ENCODE results near the gene PEX14.

Gene PEX14

DNA sequence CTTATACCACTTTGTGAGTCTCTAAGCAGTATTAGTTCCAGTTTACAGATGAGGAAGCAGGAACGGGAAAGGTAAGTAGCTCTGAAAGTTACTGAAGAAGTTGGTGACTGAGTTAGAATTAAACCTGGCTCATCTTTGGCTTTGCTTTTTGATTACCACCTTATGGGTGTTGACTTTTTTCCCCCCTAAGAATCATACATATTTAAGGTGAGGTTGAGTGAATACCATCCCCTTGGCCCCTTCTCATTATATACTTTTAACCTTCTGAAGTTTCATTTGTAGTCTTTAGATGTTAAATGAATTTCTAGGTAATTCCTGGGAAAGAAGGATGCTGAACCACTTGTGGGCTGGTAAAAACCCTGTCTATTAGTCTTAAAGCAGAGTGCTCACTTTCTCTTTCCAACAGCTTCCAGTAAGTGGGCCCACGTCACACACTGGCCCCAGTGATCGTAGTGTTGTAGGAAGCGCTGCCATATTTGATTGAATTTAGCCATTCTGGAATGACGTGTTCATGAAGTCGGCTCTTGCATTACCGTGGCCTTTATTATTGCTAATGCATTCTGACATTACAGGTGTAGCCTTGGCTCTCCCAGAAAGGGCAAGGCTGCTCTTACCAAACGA, 46.9 kb downstream of the PEX14 start:
- TF ChIP-seq ZNF274 (IDR thresholded peaks at IDR 0.05; ENCODE audit: low read depth, low read length) (no peak), YY1 (IDR thresholded peaks at IDR 0.05; ENCODE audit: insufficient read depth, insufficient read length) (no peak), SUZ12 (IDR thresholded peaks at IDR 0.05; ENCODE audit: extremely low read depth, insufficient read depth, insufficient read length) (no peak)
- Histone ChIP-seq H3K9ac (ENCODE audit: insufficient read length, low read depth) (no peak overlapping the region), H3K4me3 (ENCODE audit: insufficient read length, low read depth) (no peak overlapping the region), H3K27me3 (ENCODE audit: insufficient read depth, insufficient read length) (no peaks in the 10 kb centered on the region), H3K9me3 (ENCODE audit: insufficient read depth, low read length) (no peaks in the 10 kb centered on the region), H3K36me3 (ENCODE audit: insufficient read depth, insufficient read length, low read length) (peaks cover 6% of the 10 kb centered on the region), H3K4me1 (ENCODE audit: insufficient read depth, insufficient read length) (peaks cover 5% of the 10 kb centered on the region)
- no peak for DNase-seq (ENCODE audit: low read depth, low spot score)

DNA sequence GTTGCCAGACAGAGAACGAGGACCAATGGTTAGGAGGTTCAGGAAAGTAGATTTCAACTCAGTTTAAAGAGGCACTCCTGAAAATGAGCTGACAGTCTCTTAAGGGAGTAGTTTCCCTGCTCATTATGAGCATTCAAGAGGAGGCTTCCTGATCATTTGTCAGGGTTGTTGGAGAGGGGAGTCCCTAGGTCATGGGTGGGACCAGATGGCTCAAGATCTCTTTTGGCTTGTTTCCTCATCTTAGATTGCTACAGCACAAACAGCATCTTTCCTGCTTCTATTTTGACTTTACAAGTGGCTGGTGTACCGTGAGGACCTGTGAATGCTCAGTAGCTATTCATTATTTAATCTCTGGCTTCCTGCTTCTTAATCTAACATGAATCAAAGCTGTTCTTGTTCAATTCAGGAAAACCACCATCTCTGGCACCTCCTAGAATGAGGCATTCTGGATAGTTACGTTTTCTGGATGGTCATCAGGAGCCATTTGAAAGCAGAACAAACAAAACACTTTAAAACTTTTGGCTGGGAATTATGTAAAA, 47.6 kb downstream of the PEX14 start:
- DNase-seq (ENCODE audit: low read depth, low spot score) = no peak
- Histone ChIP-seq H3K36me3 (ENCODE audit: insufficient read depth, insufficient read length, low read length) (peaks cover 6% of the 10 kb centered on the region), H3K4me1 (ENCODE audit: insufficient read depth, insufficient read length) (peaks cover 5% of the 10 kb centered on the region), H3K4me3 (ENCODE audit: insufficient read length, low read depth) (no peak overlapping the region), H3K9ac (ENCODE audit: insufficient read length, low read depth) (no peak overlapping the region), H3K27me3 (ENCODE audit: insufficient read depth, insufficient read length) (no peaks in the 10 kb centered on the region), H3K9me3 (ENCODE audit: insufficient read depth, low read length) (no peaks in the 10 kb centered on the region)
- no peak for TF ChIP-seq YY1 (IDR thresholded peaks at IDR 0.05; ENCODE audit: insufficient read depth, insufficient read length)
- TF ChIP-seq ZNF274 (IDR thresholded peaks at IDR 0.05; ENCODE audit: low read depth, low read length) = no peak
- TF ChIP-seq SUZ12 (IDR thresholded peaks at IDR 0.05; ENCODE audit: extremely low read depth, insufficient read depth, insufficient read length) = no peak

DNA sequence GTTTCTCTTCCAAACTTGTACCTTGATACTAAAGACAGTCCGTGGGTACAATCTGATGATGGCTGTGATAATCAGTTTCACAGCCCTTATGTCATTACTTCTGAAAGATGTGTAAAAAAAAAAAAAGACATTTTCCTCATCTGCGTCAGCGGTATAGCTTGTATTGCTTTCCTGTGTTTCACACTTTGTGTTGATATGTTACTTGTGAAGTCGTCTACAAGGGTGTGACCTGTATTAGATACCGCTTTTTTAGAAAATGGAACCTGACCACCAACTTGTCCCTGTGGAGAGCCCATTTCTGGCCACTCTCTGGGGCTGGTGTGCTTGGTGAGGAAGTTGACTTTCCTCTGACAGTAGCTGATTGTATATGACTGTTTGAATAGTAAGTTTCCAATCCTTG, 50.5 kb downstream of the PEX14 start:
- peaks cover 5% of the 10 kb centered on the region for H3K4me1 ChIP-seq (ENCODE audit: insufficient read depth, insufficient read length)
- no peak for DNase-seq (ENCODE audit: low read depth, low spot score)
- no peak for TF ChIP-seq SUZ12 (IDR thresholded peaks at IDR 0.05; ENCODE audit: extremely low read depth, insufficient read depth, insufficient read length)
- TF ChIP-seq YY1 (IDR thresholded peaks at IDR 0.05; ENCODE audit: insufficient read depth, insufficient read length) = no peak
- no peak for TF ChIP-seq ZNF274 (IDR thresholded peaks at IDR 0.05; ENCODE audit: low read depth, low read length)

DNA sequence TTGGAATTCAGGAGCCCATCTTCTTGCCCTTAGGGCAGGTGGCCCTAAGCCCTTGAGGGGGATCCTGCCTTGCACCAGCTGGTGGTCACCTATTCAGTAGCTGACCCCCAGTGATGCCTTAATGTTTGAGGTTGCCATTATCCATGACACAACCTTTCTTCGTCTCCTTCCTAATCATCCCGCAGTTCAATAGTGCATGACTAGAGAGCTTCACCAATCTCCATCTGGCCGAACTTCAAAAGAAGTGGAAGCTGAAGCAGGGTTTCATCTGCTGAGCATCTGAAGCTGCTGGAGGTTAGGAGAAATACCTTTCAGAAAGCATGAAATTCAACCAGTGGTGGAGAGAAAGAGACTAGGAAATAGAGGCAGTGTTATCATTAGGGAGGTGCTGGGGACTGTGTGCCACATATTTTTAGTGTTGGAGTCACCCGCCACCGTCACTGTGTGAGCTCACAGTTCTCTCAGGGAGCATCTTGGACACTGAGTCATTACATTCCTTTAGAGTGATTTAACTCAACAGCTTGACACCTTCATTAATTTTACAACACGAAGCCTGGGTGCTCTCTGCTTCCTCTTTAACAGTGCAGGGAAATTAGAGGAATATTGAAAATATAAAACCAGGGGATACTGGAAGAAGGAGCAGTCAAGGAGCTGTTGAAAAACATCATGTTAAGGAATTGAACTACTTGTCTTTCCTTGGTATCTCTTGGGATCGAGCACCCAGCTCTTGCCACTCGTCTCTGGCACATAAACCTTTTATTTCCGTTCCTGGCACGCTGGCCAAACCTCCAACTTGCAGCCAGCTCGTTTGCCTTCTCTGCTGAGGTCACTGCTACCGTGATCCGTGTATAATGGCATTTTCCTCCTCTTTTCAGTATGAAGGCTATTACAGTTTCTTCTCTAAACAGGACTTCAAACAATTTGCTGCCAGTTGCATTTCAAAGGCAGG, 53.6 kb downstream of the PEX14 start:
- no peak for DNase-seq (ENCODE audit: low read depth, low spot score)
- H3K4me1 ChIP-seq (ENCODE audit: insufficient read depth, insufficient read length) = peaks cover 5% of the 10 kb centered on the region
- peaks cover 3% of the 10 kb centered on the region for H3K36me3 ChIP-seq (ENCODE audit: insufficient read depth, insufficient read length, low read length)
- H3K27me3 ChIP-seq (ENCODE audit: insufficient read depth, insufficient read length) = no peaks in the 10 kb centered on the region
- no peaks in the 10 kb centered on the region for H3K9me3 ChIP-seq (ENCODE audit: insufficient read depth, low read length)
- H3K4me3 ChIP-seq (ENCODE audit: insufficient read length, low read depth) = no peak overlapping the region
- H3K9ac ChIP-seq (ENCODE audit: insufficient read length, low read depth) = peak overlapping the region; percentile 17
- TF ChIP-seq ZNF274 (IDR thresholded peaks at IDR 0.05; ENCODE audit: low read depth, low read length) (no peak), SUZ12 (IDR thresholded peaks at IDR 0.05; ENCODE audit: extremely low read depth, insufficient read depth, insufficient read length) (no peak), YY1 (IDR thresholded peaks at IDR 0.05; ENCODE audit: insufficient read depth, insufficient read length) (no peak)

More for the DNA sequence above, 50.5 kb downstream of the PEX14 start:
- H3K27me3 ChIP-seq (ENCODE audit: insufficient read depth, insufficient read length) = no peaks in the 10 kb centered on the region
- H3K9ac ChIP-seq (ENCODE audit: insufficient read length, low read depth) = no peak overlapping the region
- no peaks in the 10 kb centered on the region for H3K9me3 ChIP-seq (ENCODE audit: insufficient read depth, low read length)
- H3K4me3 ChIP-seq (ENCODE audit: insufficient read length, low read depth) = no peak overlapping the region
- peaks cover 6% of the 10 kb centered on the region for H3K36me3 ChIP-seq (ENCODE audit: insufficient read depth, insufficient read length, low read length)

DNA sequence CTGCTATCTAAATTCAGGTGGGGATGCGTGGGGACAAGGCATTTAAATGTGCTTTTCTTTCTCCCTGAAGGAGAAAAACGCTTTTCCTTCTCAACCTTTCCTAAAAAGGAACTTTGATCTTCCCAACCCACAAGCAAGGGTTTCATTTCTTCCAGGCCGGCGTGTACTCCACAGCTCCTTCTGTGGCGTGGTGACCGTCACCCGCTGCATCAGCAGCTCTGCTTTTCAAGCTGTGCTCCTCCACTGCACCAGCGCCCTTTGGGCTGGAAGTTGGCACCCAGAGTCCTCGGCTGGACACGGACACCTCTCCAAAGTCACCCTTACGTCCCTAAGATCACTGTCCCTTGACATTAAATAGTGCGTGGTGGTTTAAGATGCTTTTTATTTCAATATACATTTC, 54.3 kb downstream of the PEX14 start:
- TF ChIP-seq ZNF274 (IDR thresholded peaks at IDR 0.05; ENCODE audit: low read depth, low read length) (no peak), SUZ12 (IDR thresholded peaks at IDR 0.05; ENCODE audit: extremely low read depth, insufficient read depth, insufficient read length) (no peak), YY1 (IDR thresholded peaks at IDR 0.05; ENCODE audit: insufficient read depth, insufficient read length) (no peak)
- no peaks in the 10 kb centered on the region for H3K27me3 ChIP-seq (ENCODE audit: insufficient read depth, insufficient read length)
- H3K9me3 ChIP-seq (ENCODE audit: insufficient read depth, low read length) = no peaks in the 10 kb centered on the region
- no peak overlapping the region for H3K4me3 ChIP-seq (ENCODE audit: insufficient read length, low read depth)
- peaks cover 3% of the 10 kb centered on the region for H3K36me3 ChIP-seq (ENCODE audit: insufficient read depth, insufficient read length, low read length)
- H3K9ac ChIP-seq (ENCODE audit: insufficient read length, low read depth) = no peak overlapping the region
- no peak for DNase-seq (ENCODE audit: low read depth, low spot score)
- H3K4me1 ChIP-seq (ENCODE audit: insufficient read depth, insufficient read length) = peaks cover 5% of the 10 kb centered on the region

- no peaks in the 10 kb centered on the region for H3K27me3 ChIP-seq (ENCODE audit: insufficient read depth, insufficient read length)
- no peak overlapping the region for H3K4me3 ChIP-seq (ENCODE audit: insufficient read length, low read depth)
- H3K4me1 ChIP-seq (ENCODE audit: insufficient read depth, insufficient read length) = peaks cover 5% of the 10 kb centered on the region
- TF ChIP-seq SUZ12 (IDR thresholded peaks at IDR 0.05; ENCODE audit: extremely low read depth, insufficient read depth, insufficient read length) (no peak), YY1 (IDR thresholded peaks at IDR 0.05; ENCODE audit: insufficient read depth, insufficient read length) (no peak), ZNF274 (IDR thresholded peaks at IDR 0.05; ENCODE audit: low read depth, low read length) (no peak)
- DNase-seq (ENCODE audit: low read depth, low spot score) = no peak
- H3K9ac ChIP-seq (ENCODE audit: insufficient read length, low read depth) = no peak overlapping the region
- no peaks in the 10 kb centered on the region for H3K36me3 ChIP-seq (ENCODE audit: insufficient read depth, insufficient read length, low read length)
- no peaks in the 10 kb centered on the region for H3K9me3 ChIP-seq (ENCODE audit: insufficient read depth, low read length)
These were observed 55.0 kb downstream of the PEX14 start for GRCh38 chr1:10529765-10530164.

GRCh38 chr1:10530281-10530740, 55.6 kb downstream of the PEX14 start:
- Histone ChIP-seq H3K9me3 (ENCODE audit: insufficient read depth, low read length) (no peaks in the 10 kb centered on the region), H3K4me1 (ENCODE audit: insufficient read depth, insufficient read length) (peaks cover 5% of the 10 kb centered on the region), H3K4me3 (ENCODE audit: insufficient read length, low read depth) (no peak overlapping the region), H3K9ac (ENCODE audit: insufficient read length, low read depth) (peak overlapping the region; percentile 14), H3K27me3 (ENCODE audit: insufficient read depth, insufficient read length) (no peaks in the 10 kb centered on the region), H3K36me3 (ENCODE audit: insufficient read depth, insufficient read length, low read length) (no peaks in the 10 kb centered on the region)
- no peak for DNase-seq (ENCODE audit: low read depth, low spot score)
- TF ChIP-seq SUZ12 (IDR thresholded peaks at IDR 0.05; ENCODE audit: extremely low read depth, insufficient read depth, insufficient read length) (no peak), YY1 (IDR thresholded peaks at IDR 0.05; ENCODE audit: insufficient read depth, insufficient read length) (no peak), ZNF274 (IDR thresholded peaks at IDR 0.05; ENCODE audit: low read depth, low read length) (no peak)

Data from NT2/D1 (cell line).